Keratinocyte (primary cell): Measurements from ENCODE around the gene ZSWIM7. TPM values are rescaled to one million over a fixed set of nuclear protein-coding genes. Genes with fewer than 3 reads are reported as not detected.
A peak's percentile ranks its signal among the peaks of the same experiment; 100 is the strongest.

Source experiments
- DNase-seq: peaks from one replicate; pipeline ENCODE4 v3.0.0-alpha.2; 2011; ENCODE audit warnings: low read depth, missing footprints, low spot score
- FAIRE-seq: peaks from 2 replicates; lab custom pipeline; 2011; peaks lifted over from hg19 to GRCh38; lab: Jason Lieb, UNC
- H2AFZ ChIP-seq: 2 replicates; pipeline ENCODE4 v1.6.0; 2012; ENCODE audit warnings: low read length, control low read depth, inconsistent platforms; ENCODE audit not compliant: control insufficient read depth
- H3K27ac ChIP-seq: 2 replicates; pipeline ENCODE4 v1.5.1; 2011; ENCODE audit warnings: low read length; ENCODE audit not compliant: control insufficient read depth, insufficient read depth
- H3K27me3 ChIP-seq: 3 replicates; pipeline ENCODE4 v1.6.0; 2011; ENCODE audit warnings: low read length; ENCODE audit not compliant: control insufficient read depth, insufficient read depth; ENCODE audit errors: extremely low read depth
- H3K36me3 ChIP-seq, 2 experiments: 2 replicates in 1 of 2; 3 replicates in 1 of 2; pipeline ENCODE4 v1.5.1; 2011; ENCODE audit warnings: low read length in 2 of 2, mild to moderate bottlenecking in 1 of 2; ENCODE audit not compliant: control insufficient read depth in 2 of 2, insufficient read depth in 2 of 2; ENCODE audit errors: extremely low read depth in 1 of 2
- H3K4me1 ChIP-seq: 3 replicates; pipeline ENCODE4 v1.5.1; 2011; ENCODE audit warnings: low read length; ENCODE audit not compliant: control insufficient read depth, insufficient read depth; ENCODE audit errors: extremely low read depth
- H3K4me2 ChIP-seq: 3 replicates; pipeline ENCODE4 v1.6.0; 2011; ENCODE audit warnings: low read depth, low read length; ENCODE audit not compliant: control insufficient read depth, insufficient read depth; ENCODE audit errors: extremely low read depth
- H3K4me3 ChIP-seq, 3 experiments: fragments of 200-600 bp in 1 of 3; sonication (generic) in 1 of 3; 2 replicates in 2 of 3; 3 replicates in 1 of 3; pipeline ENCODE4 v1.5.1; 2011 to 2016; ENCODE audit warnings: low read length in 3 of 3, mild to moderate bottlenecking in 3 of 3, control low read depth in 2 of 3, inconsistent platforms in 1 of 3, low read depth in 1 of 3, mixed read lengths in 1 of 3, mixed run types in 1 of 3, moderate library complexity in 1 of 3; ENCODE audit not compliant: control insufficient read depth in 2 of 3, insufficient read depth in 2 of 3; ENCODE audit errors: extremely low read depth in 1 of 3
- H3K79me2 ChIP-seq: 2 replicates; pipeline ENCODE4 v1.6.0; 2012; ENCODE audit warnings: low read length; ENCODE audit not compliant: control insufficient read depth, insufficient read depth
- H3K9ac ChIP-seq: 3 replicates; pipeline ENCODE4 v1.6.0; 2011; ENCODE audit warnings: low read length; ENCODE audit not compliant: control insufficient read depth, insufficient read depth; ENCODE audit errors: extremely low read depth
- H3K9me1 ChIP-seq: 3 replicates; pipeline ENCODE4 v1.6.0; 2011; ENCODE audit warnings: low read length; ENCODE audit not compliant: control insufficient read depth, insufficient read depth; ENCODE audit errors: extremely low read depth
- H3K9me3 ChIP-seq: 2 replicates; pipeline ENCODE4 v1.5.1; 2012; ENCODE audit warnings: low read depth, low read length; ENCODE audit not compliant: control insufficient read depth
- H4K20me1 ChIP-seq: 3 replicates; pipeline ENCODE4 v1.6.0; 2011; ENCODE audit warnings: low read length; ENCODE audit not compliant: control insufficient read depth, insufficient read depth; ENCODE audit errors: extremely low read depth
- CTCF ChIP-seq, 3 experiments: IDR thresholded peaks in 1 of 3; conservative IDR thresholded peaks in 1 of 3; optimal IDR thresholded peaks in 1 of 3; 2 replicates in 2 of 3; 3 replicates in 1 of 3; pipeline versions ENCODE3 to v1.5.1; 2011; ENCODE audit warnings: low read length in 3 of 3, mild to moderate bottlenecking in 3 of 3, moderate library complexity in 2 of 3, control low read depth in 1 of 3, inconsistent platforms in 1 of 3; ENCODE audit not compliant: insufficient read depth in 2 of 3; ENCODE audit errors: extremely low read depth in 1 of 3
- EZH2 ChIP-seq: IDR thresholded peaks from one replicate; pipeline ENCODE4 v1.6.1; 2012; ENCODE audit warnings: inconsistent platforms, mild to moderate bottlenecking, low read length, moderate library complexity
- dilution Hi-C: fragments of 300-500 bp; cut with MboI; formaldehyde crosslinking; loops from one replicate; pipeline ENCODE4 v1.7.0; 2020; ENCODE audit warnings: low sequenced_read_pairs; ENCODE audit not compliant: extremely low pct_ligation_motif_present
- polyA minus RNA-seq, 3 experiments: library from RNA; depleted of rRNA, polyadenylated mRNA; stranded (reverse); fragments of >200 nt; gene quantifications; 1 replicate in 1 of 3; 2 replicates in 1 of 3; 3 replicates in 1 of 3; pipeline ENCODE4 v1.2.3, GENCODE V29; 2011
- polyA plus RNA-seq, 5 experiments: library from polyadenylated mRNA; depleted of rRNA in 3 of 5; stranded (reverse) in 3 of 5; stranded (forward) in 1 of 5; unstranded in 1 of 5; fragments of >200 nt; gene quantifications; 1 replicate in 1 of 5; 2 replicates in 3 of 5; 3 replicates in 1 of 5; pipeline versions ENCODE4 v1.2.1 to v1.2.3, GENCODE V29; 2011 to 2012; ENCODE audit warnings: missing spikeins in 2 of 5, low read depth in 1 of 5, low replicate concordance in 1 of 5

ZSWIM7 gene
- 41.9 to 47.1 TPM (median 43.4 TPM) in 3 replicates for polyA plus RNA-seq
- polyA plus RNA-seq (2011; ENCODE audit: low read depth): 49.8 TPM
- 34.4 and 47.7 TPM in 2 replicates for polyA plus RNA-seq (2011; cell fraction: cytosol; rRNA removed)
- polyA plus RNA-seq (2011; cell fraction: nucleus; rRNA removed): 20.4 and 25.9 TPM in 2 replicates
- polyA plus RNA-seq (2012; ENCODE audit: low replicate concordance): 21.6 and 37.5 TPM in 2 replicates
- polyA minus RNA-seq: 7.3 to 20.1 TPM (median 19.1 TPM) in 3 replicates
- polyA minus RNA-seq (2011; cell fraction: cytosol; rRNA and poly(A)+ RNA removed): 31.7 TPM
- 1.5 and 6.3 TPM in 2 replicates for polyA minus RNA-seq (2011; cell fraction: nucleus; rRNA and poly(A)+ RNA removed)

DNA sequence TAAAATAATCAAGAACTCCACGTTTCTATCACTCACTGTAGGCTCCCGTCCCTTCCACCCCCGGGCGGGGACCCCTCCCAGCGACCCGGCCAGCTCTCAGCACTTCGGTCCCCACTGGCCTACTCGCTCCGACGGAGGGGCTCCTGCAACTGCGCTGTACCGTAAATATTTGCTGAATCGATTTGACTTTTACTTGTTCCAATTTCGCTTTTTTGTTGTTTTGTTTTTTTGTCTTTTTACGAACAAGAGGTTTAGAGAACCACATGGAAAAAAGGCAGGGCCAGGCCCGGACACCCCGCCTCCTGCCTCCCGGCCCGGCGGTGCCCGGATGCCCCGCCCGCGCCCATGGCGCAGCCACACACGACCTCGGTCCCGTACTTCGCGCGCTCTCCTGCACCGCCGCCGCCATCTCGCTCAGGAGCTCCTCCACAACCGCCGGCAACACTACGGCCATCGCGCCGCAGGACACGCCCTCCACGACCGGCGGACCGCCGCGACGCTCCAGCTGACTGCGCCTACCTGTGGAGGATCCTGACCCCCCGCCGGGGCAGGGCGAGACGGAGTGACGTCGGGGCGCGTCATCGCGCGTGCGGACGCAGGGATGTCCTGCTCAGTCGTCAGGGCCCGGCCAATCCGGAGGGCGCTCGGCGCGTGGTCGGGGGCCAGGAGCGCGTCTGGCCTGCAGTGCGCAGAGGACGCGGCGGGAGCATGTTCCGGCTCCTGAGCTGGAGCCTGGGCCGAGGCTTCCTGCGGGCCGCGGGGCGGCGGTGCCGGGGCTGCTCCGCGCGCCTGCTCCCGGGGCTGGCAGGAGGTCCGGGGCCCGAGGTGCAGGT is at the start of gene ZSWIM7, which contains the start of gene TTC19:
TSS of gene ZSWIM7 (minus strand) at position 564 of the 833 bp plus-strand sequence. CDS start at position 454, 110 bp downstream.
TSS of gene TTC19 (plus strand) at position 684 of the 833 bp plus-strand sequence. CDS start at position 709, 25 bp downstream.
- dilution Hi-C loops: no loop called here
- Histone ChIP-seq H3K36me3 (peaks cover 17 to 29% of the 10 kb centered on the region in 2 experiments), H3K27ac (peak within 1 kb of the TSS; percentile 93), H4K20me1 (peaks cover 9% of the 10 kb centered on the region), H3K27me3 (no peaks in the 10 kb centered on the region), H3K4me2 (peak within 1 kb of the TSS; percentile 93), H3K4me1 (peaks cover 13% of the 10 kb centered on the region), H3K9me1 (no peaks in the 10 kb centered on the region), H3K9me3 (no peaks in the 10 kb centered on the region), H2AFZ (peak within 1 kb of the TSS; percentile 88), H3K9ac (peak within 1 kb of the TSS; percentile 94), H3K79me2 (peaks cover 50% of the 10 kb centered on the region), H3K4me3 (peak within 1 kb of the TSS; percentile 87 to 96 (median 90))
- no peak for FAIRE-seq
- DNase-seq: peak; percentile 55
- TF ChIP-seq CTCF (optimal IDR thresholded peaks at IDR 0.05 in 1 of 3, IDR thresholded peaks at IDR 0.05 in 1 of 3, conservative IDR thresholded peaks at IDR 0.05 in 1 of 3; ENCODE audit: extremely low read depth in 1 of 3, insufficient read depth in 2 of 3, low read length in 3 of 3) (peak in 1 of 3 experiments; percentile 34), EZH2 (no peak)

GRCh38 chr17:16048811-16049449 is 49.4 kb upstream of the ZSWIM7 start:
- H3K9me3 ChIP-seq: no peaks in the 10 kb centered on the region
- H2AFZ ChIP-seq: no peak overlapping the region
- no peaks in the 10 kb centered on the region for H4K20me1 ChIP-seq
- no peak for TF ChIP-seq EZH2
- TF ChIP-seq CTCF (optimal IDR thresholded peaks at IDR 0.05 in 1 of 3, IDR thresholded peaks at IDR 0.05 in 1 of 3, conservative IDR thresholded peaks at IDR 0.05 in 1 of 3; ENCODE audit: extremely low read depth in 1 of 3, insufficient read depth in 2 of 3, low read length in 3 of 3): no peak
- H3K27ac ChIP-seq: no peak overlapping the region
- peaks cover 23 to 24% of the 10 kb centered on the region in 2 experiments for H3K36me3 ChIP-seq
- FAIRE-seq: no peak
- H3K4me2 ChIP-seq: no peak overlapping the region
- peaks cover 5% of the 10 kb centered on the region for H3K79me2 ChIP-seq
- no peak for DNase-seq
- H3K27me3 ChIP-seq: no peaks in the 10 kb centered on the region
- no peak overlapping the region for H3K9ac ChIP-seq
- dilution Hi-C loops: no loop called here
- H3K4me3 ChIP-seq: no peak overlapping the region
- H3K4me1 ChIP-seq: no peaks in the 10 kb centered on the region
- no peaks in the 10 kb centered on the region for H3K9me1 ChIP-seq
